ENCODE results near the gene MRPS11. TPM values are rescaled to one million over a fixed set of nuclear protein-coding genes. Genes with fewer than 3 reads are reported as not detected.

Gene MRPS11
- total and polyA plus RNA-seq, 2 of the 4 experiments (the other 2 are of a cell fraction) = 66.1 to 87.8 TPM

- peak overlapping the region; percentile 38 for H2AK9ac ChIP-seq (replicated peaks; ENCODE audit: low read depth, low read length, poor library complexity)
- TF ChIP-seq RAD21 (IDR thresholded peaks at IDR 0.05; ENCODE audit: low read length) (peak; percentile 84), SMC3 (IDR thresholded peaks at IDR 0.05; ENCODE audit: low read depth, low read length) (peak; percentile 77), ELK1 (IDR thresholded peaks at IDR 0.05; ENCODE audit: borderline replicate concordance, low read depth, low read length) (no peak), POLR2A (IDR thresholded peaks at IDR 0.05; ENCODE audit: low read depth, low read length) (no peak), NFE2L2 (IDR thresholded peaks at IDR 0.05; ENCODE audit: low read depth, low read length) (no peak), MAFK (IDR thresholded peaks at IDR 0.05; ENCODE audit: low read depth, low read length) (no peak), RCOR1 (IDR thresholded peaks at IDR 0.05; ENCODE audit: insufficient replicate concordance, low read length) (no peak), CTCF (conservative IDR thresholded peaks at IDR 0.05; ENCODE audit: low read depth, low read length) (peak; percentile 77)
- H3K23ac ChIP-seq (ENCODE audit: low read depth, low read length) = no peak overlapping the region
- H3K9me3 ChIP-seq (ENCODE audit: control insufficient read depth, insufficient read depth, low read length) = no peaks in the 10 kb centered on the region
- ChIA-PET POLR2A (ENCODE audit: unreplicated experiment) (no interaction called here), CTCF (interaction anchor here (0.7 to 1.3 kb wide), 3 partner anchors 11 to 14 kb away, joined by 4 read pairs; no protein-coding TSS in a partner anchor)
- in situ Hi-C loops (cut with MboI; ENCODE audit: low sequenced_read_pairs) = no loop called here
- ATAC-seq (ENCODE audit: low read depth) = peak; percentile 71
- H4K20me1 ChIP-seq (ENCODE audit: insufficient read depth, low read length) = no peaks in the 10 kb centered on the region
- 0 out of 2 replicates have a peak, but pooled peaks cover 3% of the 10 kb centered on the region for H3K9me1 ChIP-seq (ENCODE audit: insufficient read depth, low read length)
- no peak overlapping the region for H3K56ac ChIP-seq (ENCODE audit: extremely low read depth, insufficient read depth, low read length)
- peak overlapping the region; percentile 65 for H2AFZ ChIP-seq (replicated peaks; ENCODE audit: low read length, poor library complexity)
- H2BK15ac ChIP-seq (ENCODE audit: low read depth, low read length) = no peak overlapping the region
- H2BK120ac ChIP-seq (ENCODE audit: low read depth, low read length) = no peak overlapping the region
- H2BK20ac ChIP-seq (ENCODE audit: low read depth, low read length) = no peak overlapping the region
- BruUV-seq (replicated peaks) = no TSS peak
- H4K8ac ChIP-seq (ENCODE audit: low read depth in 2 of 2, low read length in 2 of 2) = no peak overlapping the region
- intact Hi-C loops (cut with micrococcal nuclease) = loop anchor here (1.0 kb wide), 3 partner anchors 176 to 778 kb away; no protein-coding TSS in a partner anchor
- no peak overlapping the region for H3K27ac ChIP-seq (ENCODE audit: insufficient read depth, low read length)
- H3K4me3 ChIP-seq (ENCODE audit: insufficient read depth, low read depth, low read length) = no peak overlapping the region
- no peak overlapping the region for H3K18ac ChIP-seq (ENCODE audit: low read depth, low read length)
- no peak overlapping the region for H4K91ac ChIP-seq (ENCODE audit: insufficient read depth, low read depth, low read length)
- no peak overlapping the region for H3K4ac ChIP-seq (ENCODE audit: low read depth, low read length)
- peaks cover 8% of the 10 kb centered on the region for H3K27me3 ChIP-seq (ENCODE audit: control insufficient read depth, insufficient read depth, low read length)
- H4K5ac ChIP-seq (ENCODE audit: low read depth, low read length) = no peak overlapping the region
- no peaks in the 10 kb centered on the region for H3K79me1 ChIP-seq (ENCODE audit: low read depth in 1 of 2, low read length in 2 of 2)
- peak overlapping the region; percentile 89 for H3K4me2 ChIP-seq (ENCODE audit: low read depth, low read length)
- no peak overlapping the region for H3K14ac ChIP-seq (replicated peaks; ENCODE audit: low read depth, low read length)
- H2BK5ac ChIP-seq (ENCODE audit: low read depth, low read length, poor library complexity, severe bottlenecking) = no peak overlapping the region
- peaks cover 1% of the 10 kb centered on the region; the same call in 1 of the 2 replicates for H3K4me1 ChIP-seq (ENCODE audit: control insufficient read depth, insufficient read depth, low read length)
- 0% methylated on average over 1 of the region's 12 CpGs; no CpG with 5 or more reads in 1 of the 2 experiments for WGBS, 2 experiments (ENCODE audit: extremely low coverage in 2 of 2, insufficient read length in 1 of 2)
- H2AK5ac ChIP-seq (ENCODE audit: low read depth, low read length) = no peak overlapping the region
- DNase-seq = peak; percentile 66
- H3K36me3 ChIP-seq (ENCODE audit: control insufficient read depth, insufficient read depth, low read length) = no peaks in the 10 kb centered on the region
- H3K9ac ChIP-seq (ENCODE audit: low read depth, low read length) = no peak overlapping the region
- dilution Hi-C loops (cut with HindIII; ENCODE audit: low sequenced_read_pairs, unreplicated experiment) = no loop called here
Measured at GRCh38 chr15:88450125-88450798, 17.2 kb upstream of the MRPS11 start.

All from IMR-90 (cell line).